GM19372 (cell line): ENCODE results near the gene UNKL.
"Not testable (repeated sequence)": the region's sequence is repeated elsewhere in the genome, so short reads cannot be mapped to it uniquely, and the experiment has no call there.

ENCODE experiments used
- ATAC-seq: cut with Tn5 transposase; IDR thresholded peaks from one replicate; pipeline ENCODE4 v1.9.1; 2021; ENCODE audit warnings: mild to moderate bottlenecking, low read depth, moderate library complexity; ENCODE audit not compliant: unreplicated experiment

The UNKL gene

GRCh38 chr16:1447965-1448364 is 33.5 kb upstream of the UNKL start:
- ATAC-seq = no peak

- no peak for ATAC-seq
Measured at GRCh38 chr16:1446296-1447080, 32.0 kb upstream of the UNKL start.

- no peak for ATAC-seq
Measured at GRCh38 chr16:1445518-1446203, 31.2 kb upstream of the UNKL start.

GRCh38 chr16:1444730-1445517 is 30.4 kb upstream of the UNKL start:
- no peak for ATAC-seq

GRCh38 chr16:1443980-1444729 is 29.7 kb upstream of the UNKL start, which contains the start of gene CCDC154:
TSS of gene CCDC154 (minus strand) at chr16:1444556. CDS start at chr16:1444322, 234 bp downstream.
- no peak for ATAC-seq

GRCh38 chr16:1443403-1443973 is 29.0 kb upstream of the UNKL start:
- no peak for ATAC-seq

GRCh38 chr16:1442697-1443096 is 28.2 kb upstream of the UNKL start:
- no peak for ATAC-seq

- no peak for ATAC-seq
Measured at GRCh38 chr16:1441391-1441829, 26.9 kb upstream of the UNKL start.

- not testable (repeated sequence) for ATAC-seq
Measured at GRCh38 chr16:1439699-1440074, 25.2 kb upstream of the UNKL start.

GRCh38 chr16:1439058-1439698 is 24.7 kb upstream of the UNKL start:
- no peak for ATAC-seq

- no peak for ATAC-seq
Measured at GRCh38 chr16:1438229-1439057, 23.9 kb upstream of the UNKL start.

GRCh38 chr16:1437606-1438005 is 23.1 kb upstream of the UNKL start:
- ATAC-seq = no peak

- ATAC-seq = no peak
Measured at GRCh38 chr16:1436731-1437355, 22.3 kb upstream of the UNKL start.

- ATAC-seq = no peak
Measured at GRCh38 chr16:1435921-1436697, 21.6 kb upstream of the UNKL start.

GRCh38 chr16:1434644-1435592 is 20.4 kb upstream of the UNKL start:
- no peak for ATAC-seq

GRCh38 chr16:1433756-1434155 is 19.3 kb upstream of the UNKL start:
- ATAC-seq = no peak

GRCh38 chr16:1433263-1433560 is 18.7 kb upstream of the UNKL start:
- no peak for ATAC-seq
